GM21390 (cell line): Measurements from ENCODE around the gene GALNT16.

Experiments
- ATAC-seq: cut with Tn5 transposase; IDR thresholded peaks from one replicate; pipeline ENCODE4 v1.9.1; 2021; ENCODE audit not compliant: unreplicated experiment

The GALNT16 gene

GRCh38 chr14:69333791-69334337 is 73.9 kb downstream of the GALNT16 start:
- ATAC-seq = no peak

GRCh38 chr14:69334576-69334975 is 74.6 kb downstream of the GALNT16 start:
- ATAC-seq = no peak

- no peak for ATAC-seq
Measured at GRCh38 chr14:69335371-69335771, 75.4 kb downstream of the GALNT16 start.

GRCh38 chr14:69337984-69338383 is 78.0 kb downstream of the GALNT16 start:
- no peak for ATAC-seq

GRCh38 chr14:69339426-69339825 is 79.5 kb downstream of the GALNT16 start:
- no peak for ATAC-seq

- no peak for ATAC-seq
Measured at GRCh38 chr14:69342928-69343525, 83.1 kb downstream of the GALNT16 start.

GRCh38 chr14:69344171-69344570 is 84.2 kb downstream of the GALNT16 start:
- ATAC-seq = no peak

GRCh38 chr14:69345402-69345801 is 85.4 kb downstream of the GALNT16 start:
- no peak for ATAC-seq

- no peak for ATAC-seq
Measured at GRCh38 chr14:69346710-69347109, 86.8 kb downstream of the GALNT16 start.

- ATAC-seq = no peak
Measured at GRCh38 chr14:69349091-69349777, 89.3 kb downstream of the GALNT16 start.

- ATAC-seq = no peak
Measured at GRCh38 chr14:69350892-69351291, 90.9 kb downstream of the GALNT16 start.

- ATAC-seq = no peak
Measured at GRCh38 chr14:69351385-69351784, 91.4 kb downstream of the GALNT16 start.

GRCh38 chr14:69351911-69352310 is 92.0 kb downstream of the GALNT16 start:
- no peak for ATAC-seq

GRCh38 chr14:69353168-69353567 is 93.2 kb downstream of the GALNT16 start:
- no peak for ATAC-seq

- ATAC-seq = peak; percentile 93
Measured at GRCh38 chr14:69354383-69355153, 94.6 kb downstream of the GALNT16 start.

- no peak for ATAC-seq
Measured at GRCh38 chr14:69355154-69355597, 95.2 kb downstream of the GALNT16 start.

GRCh38 chr14:69355607-69356281 is 95.8 kb downstream of the GALNT16 start:
- no peak for ATAC-seq

- no peak for ATAC-seq
Measured at GRCh38 chr14:69356903-69357543, 97.1 kb downstream of the GALNT16 start.

- ATAC-seq = no peak
Measured at GRCh38 chr14:69357544-69358200, 97.7 kb downstream of the GALNT16 start.
